Endothelial cell of umbilical vein (primary cell): ENCODE measurements around the gene COMP. TPM values are rescaled to one million over a fixed set of nuclear protein-coding genes. Genes with fewer than 3 reads are reported as not detected.

ENCODE experiments used
- BruUV-seq: library from RNA; stranded (reverse); fragments of 400-500 nt; replicated peaks from 2 replicates; lab custom pipeline; 2021; lab: Mats Ljungman, UMichigan
- CTCF ChIA-PET: fragments of 300-600, 350-600 bp; sonication (Branson Sonifier 250); formaldehyde crosslinking; loops from one replicate; lab custom pipeline; 2021; ENCODE audit warnings: antibody characterized with exemption, inconsistent platforms; lab: Charles Lee
- POLR2A ChIA-PET: fragments of 300-600, 350-600 bp; sonication (Branson Sonifier 250); formaldehyde crosslinking; loops from one replicate; lab custom pipeline; 2021; ENCODE audit warnings: antibody characterized with exemption, inconsistent platforms; lab: Charles Lee
- DNase-seq: peaks from one replicate; pipeline ENCODE4 v3.0.0-alpha.2; 2011; ENCODE audit warnings: low read depth, low spot score
- FAIRE-seq: peaks from 2 replicates; lab custom pipeline; 2011; peaks lifted over from hg19 to GRCh38; lab: Jason Lieb, UNC
- H2AFZ ChIP-seq: 2 replicates; pipeline ENCODE4 v1.6.0; 2012; ENCODE audit warnings: low read depth, low read length, control low read depth, inconsistent platforms
- H3K27ac ChIP-seq: 2 replicates; pipeline ENCODE4 v1.5.1; 2011; ENCODE audit warnings: low read depth, mild to moderate bottlenecking, control low read depth, low read length, moderate library complexity; ENCODE audit not compliant: insufficient read depth
- H3K27me3 ChIP-seq, 2 experiments: 2 replicates each; pipeline versions ENCODE4 v1.6.0 to v1.6.1; 2011; ENCODE audit warnings: low read length in 2 of 2, mixed read lengths in 1 of 2; ENCODE audit not compliant: control insufficient read depth in 2 of 2, insufficient read depth in 2 of 2
- H3K36me3 ChIP-seq, 2 experiments: 2 replicates in 1 of 2; 3 replicates in 1 of 2; pipeline ENCODE4 v1.5.1; 2011; ENCODE audit warnings: low read length in 2 of 2, mild to moderate bottlenecking in 1 of 2, moderate library complexity in 1 of 2; ENCODE audit not compliant: control insufficient read depth in 2 of 2, insufficient read depth in 2 of 2; ENCODE audit errors: extremely low read depth in 1 of 2
- H3K4me1 ChIP-seq: 3 replicates; pipeline ENCODE4 v1.5.1; 2011; ENCODE audit warnings: mild to moderate bottlenecking, low read length; ENCODE audit not compliant: control insufficient read depth, insufficient read depth; ENCODE audit errors: extremely low read depth
- H3K4me2 ChIP-seq: 2 replicates; pipeline ENCODE4 v1.6.1; 2011; ENCODE audit warnings: low read length, control low read depth, mixed read lengths; ENCODE audit not compliant: insufficient read depth
- H3K4me3 ChIP-seq, 3 experiments: fragments of 200-600 bp in 1 of 3; sonication (generic), shearing (Covaris generic) in 1 of 3; replicated peaks in 1 of 3; 2 replicates each; pipeline ENCODE4 v1.5.1; 2011 to 2016; ENCODE audit warnings: control low read depth in 3 of 3, low read length in 3 of 3, mild to moderate bottlenecking in 2 of 3, inconsistent platforms in 1 of 3, low read depth in 1 of 3, moderate library complexity in 1 of 3; ENCODE audit not compliant: insufficient read depth in 1 of 3
- H3K79me2 ChIP-seq: 2 replicates; pipeline ENCODE4 v1.6.0; 2012; ENCODE audit warnings: low read length, inconsistent platforms; ENCODE audit not compliant: control insufficient read depth, insufficient read depth
- H3K9ac ChIP-seq: replicated peaks from 2 replicates; pipeline ENCODE3; 2011; ENCODE audit warnings: low read length, control low read depth; ENCODE audit not compliant: insufficient read depth; ENCODE audit errors: extremely low read depth
- H3K9me1 ChIP-seq: replicated peaks from 3 replicates; pipeline ENCODE4 v1.6.0; 2011; ENCODE audit warnings: mild to moderate bottlenecking, low read length; ENCODE audit not compliant: control insufficient read depth, insufficient read depth; ENCODE audit errors: extremely low read depth
- H3K9me3 ChIP-seq: replicated peaks from 2 replicates; pipeline ENCODE4 v1.5.1; 2012; ENCODE audit warnings: low read length, inconsistent platforms; ENCODE audit not compliant: control insufficient read depth, insufficient read depth
- H4K20me1 ChIP-seq: replicated peaks from 2 replicates; pipeline ENCODE3; 2011; ENCODE audit warnings: mild to moderate bottlenecking, low read length; ENCODE audit not compliant: control insufficient read depth, insufficient read depth; ENCODE audit errors: extremely low read depth
- CTCF ChIP-seq, 2 donors: IDR thresholded peaks; 1 replicate in 1 of 2; 2 replicates in 1 of 2; pipeline ENCODE4 v1.5.1; 2011; ENCODE audit warnings: low read length in 2 of 2, mild to moderate bottlenecking in 2 of 2, moderate library complexity in 2 of 2, control low read depth in 1 of 2, inconsistent platforms in 1 of 2, low read depth in 1 of 2; ENCODE audit not compliant: insufficient read depth in 1 of 2; ENCODE audit errors: extremely low read depth in 1 of 2
- EZH2 ChIP-seq: IDR thresholded peaks from 2 replicates; pipeline ENCODE4 v1.6.1; 2012; ENCODE audit warnings: borderline replicate concordance, low read depth, mild to moderate bottlenecking, moderate library complexity, low read length, inconsistent platforms; ENCODE audit not compliant: severe bottlenecking
- FOS ChIP-seq: IDR thresholded peaks from 2 replicates; pipeline ENCODE4 v1.6.1; 2011; ENCODE audit warnings: mild to moderate bottlenecking, low read length, moderate library complexity, borderline replicate concordance; ENCODE audit not compliant: insufficient read depth
- GATA2 ChIP-seq: IDR thresholded peaks from 2 replicates; pipeline ENCODE4 v1.7.0; 2011; ENCODE audit warnings: low read depth, mild to moderate bottlenecking, moderate library complexity, mixed read lengths, low read length; ENCODE audit not compliant: insufficient read length, insufficient read depth
- JUN ChIP-seq: IDR thresholded peaks from 2 replicates; pipeline ENCODE4 v1.6.1; 2011; ENCODE audit warnings: borderline replicate concordance, low read depth; ENCODE audit not compliant: insufficient read length, insufficient read depth
- MAX ChIP-seq: IDR thresholded peaks from 2 replicates; pipeline ENCODE4 v1.6.1; 2011; ENCODE audit not compliant: insufficient read depth, insufficient read length
- MYC ChIP-seq: IDR thresholded peaks from one replicate; pipeline ENCODE4 v1.6.1; 2011; ENCODE audit warnings: mild to moderate bottlenecking, low read depth, low read length
- POLR2A ChIP-seq: IDR thresholded peaks from 2 replicates; pipeline ENCODE4 v1.6.1; 2012; ENCODE audit warnings: low read depth, mild to moderate bottlenecking, control low read depth, low read length
- POLR2AphosphoS5 ChIP-seq: IDR thresholded peaks from 2 replicates; pipeline ENCODE4 v1.6.1; 2012; ENCODE audit warnings: low read depth, mild to moderate bottlenecking, control low read depth, low read length, moderate library complexity; ENCODE audit not compliant: insufficient read depth
- dilution Hi-C: fragments of 300-500 bp; cut with MboI; formaldehyde crosslinking; loops from one replicate; pipeline ENCODE4 v1.15.0; 2019; ENCODE audit warnings: low sequenced_read_pairs; ENCODE audit not compliant: extremely low pct_ligation_motif_present
- intact Hi-C: fragments of 100-400 bp; cut with micrococcal nuclease; formaldehyde crosslinking; loops from one replicate; pipeline ENCODE4 v1.10.0; 2022
- polyA plus RNA-seq, 4 experiments: library from polyadenylated mRNA; depleted of rRNA in 3 of 4; stranded (reverse) in 3 of 4; unstranded in 1 of 4; fragments of >200 nt; gene quantifications; 2 replicates each; pipeline versions ENCODE4 v1.2.1 to v1.2.3, GENCODE V29; 2011 to 2012; ENCODE audit warnings: missing spikeins in 1 of 4
- total RNA-seq: library from RNA; stranded (reverse); gene quantifications from 2 replicates; pipeline ENCODE4 v1.2.3, GENCODE V29; 2021

COMP gene
- total and polyA plus RNA-seq, 2 donors (not counting 3 experiments of a cell fraction or from before 2014, with no cell fraction given): not detected

GRCh38 chr19:18759995-18760426, 31.1 kb downstream of the COMP start:
- FAIRE-seq (no peak), DNase-seq (no peak)
- Histone ChIP-seq H4K20me1 (no peaks in the 10 kb centered on the region), H3K36me3 (no peaks in the 10 kb centered on the region), H3K9me1 (no peaks in the 10 kb centered on the region), H3K4me1 (no peaks in the 10 kb centered on the region), H3K79me2 (no peaks in the 10 kb centered on the region), H3K4me2 (no peak overlapping the region), H3K27me3 (no peaks in the 10 kb centered on the region), H3K4me3 (no peak overlapping the region), H2AFZ (no peak overlapping the region), H3K9ac (no peak overlapping the region), H3K27ac (no peak overlapping the region), H3K9me3 (no peaks in the 10 kb centered on the region)
- POLR2A ChIA-PET: no interaction called here
- CTCF ChIA-PET: no interaction called here
- intact Hi-C loops: no loop called here
- TF ChIP-seq EZH2 (no peak), POLR2A (no peak), GATA2 (no peak), CTCF (IDR thresholded peaks at IDR 0.05; ENCODE audit: extremely low read depth in 1 of 2, insufficient read depth in 1 of 2, low read depth in 1 of 2, low read length in 2 of 2) (no peak), JUN (no peak), MAX (no peak), FOS (no peak), POLR2AphosphoS5 (no peak), MYC (no peak)
- dilution Hi-C loops: no loop called here
- no TSS peak for BruUV-seq
